Sigmoid colon (tissue), 7 donors: Measurements from ENCODE around the gene FUT3. TPM values are rescaled to one million over a fixed set of nuclear protein-coding genes. Genes with fewer than 3 reads are reported as not detected.

Experiments used
- DNase-seq: peaks from one replicate; pipeline ENCODE4 v3.0.0-alpha.2; 2019
- H3K27ac ChIP-seq, 4 donors: fragments of 200-600 bp; sonication (generic); one replicate each; pipeline ENCODE4 v1.5.1; 2016 to 2019; ENCODE audit warnings: mild to moderate bottlenecking in 1 of 4
- H3K27me3 ChIP-seq, 3 donors: fragments of 200-600 bp; sonication (generic); one replicate each; pipeline ENCODE4 v1.5.1; 2019; ENCODE audit warnings: mild to moderate bottlenecking in 1 of 3
- H3K36me3 ChIP-seq, 4 donors: fragments of 200-600 bp; sonication (generic); one replicate each; pipeline ENCODE4 v1.5.1; 2016 to 2019
- H3K4me1 ChIP-seq, 4 donors: fragments of 200-600 bp; sonication (generic); one replicate each; pipeline ENCODE4 v1.5.1; 2017 to 2019
- H3K4me3 ChIP-seq, 4 donors: fragments of 200-600 bp; sonication (generic); one replicate each; pipeline ENCODE4 v1.5.1; 2017 to 2019; ENCODE audit warnings: mild to moderate bottlenecking in 2 of 4, moderate library complexity in 1 of 4
- H3K9me3 ChIP-seq, 4 donors: fragments of 200-600 bp in 3 of 4; sonication (generic) in 3 of 4; one replicate each; pipeline versions ENCODE4 v1.5.1 to v1.6.1; 2013 to 2019
- EP300 ChIP-seq, 4 donors: sonication (generic); formaldehyde crosslinking; IDR thresholded peaks; one replicate each; pipeline ENCODE4 v1.6.1; 2017; ENCODE audit warnings: antibody characterized with exemption in 4 of 4
- POLR2A ChIP-seq, 2 donors: fragments of 450-650 bp; IDR thresholded peaks; one replicate each; pipeline ENCODE4 v1.6.1; 2016; ENCODE audit warnings: antibody characterized with exemption in 2 of 2, mild to moderate bottlenecking in 2 of 2, moderate library complexity in 2 of 2
- POLR2AphosphoS5 ChIP-seq, 4 donors: sonication (generic); formaldehyde crosslinking; IDR thresholded peaks; one replicate each; pipeline ENCODE4 v1.6.1; 2017; ENCODE audit warnings: antibody characterized with exemption in 4 of 4
- WGBS, 2 donors: extraction: QIAGEN DNeasy Blood & Tissue Kit; methylation state at CpG; one replicate each; pipeline ENCODE4 v1.1.7; 2013; 5-methylcytosine and 5-hydroxymethylcytosine counted together
- intact Hi-C: fragments of 100-400 bp; cut with DNase I; formaldehyde crosslinking; loops from one replicate; pipeline ENCODE4 v1.15.1; 2023
- polyA plus RNA-seq, 3 donors: library from polyadenylated mRNA; stranded (reverse); fragments of 200-250 nt; gene quantifications; one replicate each; pipeline ENCODE4 v1.2.3, GENCODE V29; 2013
- total RNA-seq, 4 donors: library from RNA; depleted of rRNA; stranded (reverse); fragments of >200 nt; gene quantifications; one replicate each; pipeline ENCODE4 v1.1.0, GENCODE V29; 2016
- TF ChIP-seq, protein P1 (sequence below), 4 experiments: fragments of 450-650 bp in 3 of 4; fragments of 200-600 bp in 1 of 4; IDR thresholded peaks; one replicate each; pipeline ENCODE4 v1.5.1; 2016 to 2019; ENCODE audit warnings: antibody characterized with exemption in 4 of 4, mild to moderate bottlenecking in 3 of 4, moderate library complexity in 2 of 4
- donor health status: healthy with polysubstance abuse.
- donor health status: Bipolar disorder and iron deficiency.
- donor health status: healthy.

FUT3 gene
- total and polyA plus RNA-seq, 7 donors, result 0.83 to 168 (median 29.5) TPM; not detected in 3

DNA sequence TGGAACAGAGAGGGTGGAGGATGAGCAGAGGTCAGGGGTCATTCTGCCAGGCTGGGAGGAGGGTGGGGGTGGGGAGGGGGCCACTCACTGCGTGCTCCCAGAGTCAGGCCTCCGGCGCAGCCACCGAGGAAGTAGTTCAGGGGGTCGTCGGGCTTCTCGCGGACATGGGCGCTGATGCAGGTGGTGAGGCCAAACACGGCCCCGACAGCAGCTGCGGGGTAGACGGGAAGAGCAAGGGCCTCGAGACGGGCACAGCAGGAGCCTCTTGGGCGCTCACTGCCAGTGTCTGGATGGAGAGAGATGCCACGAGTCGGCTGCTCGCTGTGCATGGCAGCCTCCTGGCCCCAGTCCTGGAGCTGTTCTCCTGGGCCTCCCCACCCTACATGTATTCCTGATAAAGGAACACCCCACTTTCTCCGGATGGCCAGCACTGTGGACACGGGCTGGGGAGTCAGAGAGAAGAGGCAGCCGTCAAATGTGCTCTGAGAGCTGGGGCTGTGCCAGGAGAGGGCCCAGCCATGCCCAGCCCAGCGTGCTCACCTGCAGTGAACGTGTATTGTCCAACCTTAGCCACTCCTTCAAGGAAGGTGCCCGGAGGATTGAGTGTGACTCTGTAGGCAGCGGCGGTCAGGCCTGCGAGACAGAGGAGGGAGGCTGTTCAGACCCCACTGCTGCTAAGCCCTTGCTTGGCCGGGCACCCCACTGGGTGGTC lies 45.3 kb upstream of the FUT3 start:
- intact Hi-C loops, result no loop called here
- Histone ChIP-seq H3K9me3 (no peaks in the 10 kb centered on the region), H3K27me3 (no peaks in the 10 kb centered on the region), H3K36me3 (peaks cover 6 to 44% (median 12%) of the 10 kb centered on the region in 4 donors), H3K4me1 (peaks cover 0 to 16% (median 12%) of the 10 kb centered on the region in 4 donors), H3K27ac (no peak overlapping the region), H3K4me3 (no peak overlapping the region)
- DNase-seq, result no peak
- WGBS, 2 donors, result 84 to 91% methylated on average over 29 of the region's 29 CpGs
- TF ChIP-seq EP300 (IDR thresholded peaks at IDR 0.05) (no peak), POLR2AphosphoS5 (IDR thresholded peaks at IDR 0.05) (no peak), POLR2A (IDR thresholded peaks at IDR 0.05) (no peak)
- TF ChIP-seq, protein P1, sequence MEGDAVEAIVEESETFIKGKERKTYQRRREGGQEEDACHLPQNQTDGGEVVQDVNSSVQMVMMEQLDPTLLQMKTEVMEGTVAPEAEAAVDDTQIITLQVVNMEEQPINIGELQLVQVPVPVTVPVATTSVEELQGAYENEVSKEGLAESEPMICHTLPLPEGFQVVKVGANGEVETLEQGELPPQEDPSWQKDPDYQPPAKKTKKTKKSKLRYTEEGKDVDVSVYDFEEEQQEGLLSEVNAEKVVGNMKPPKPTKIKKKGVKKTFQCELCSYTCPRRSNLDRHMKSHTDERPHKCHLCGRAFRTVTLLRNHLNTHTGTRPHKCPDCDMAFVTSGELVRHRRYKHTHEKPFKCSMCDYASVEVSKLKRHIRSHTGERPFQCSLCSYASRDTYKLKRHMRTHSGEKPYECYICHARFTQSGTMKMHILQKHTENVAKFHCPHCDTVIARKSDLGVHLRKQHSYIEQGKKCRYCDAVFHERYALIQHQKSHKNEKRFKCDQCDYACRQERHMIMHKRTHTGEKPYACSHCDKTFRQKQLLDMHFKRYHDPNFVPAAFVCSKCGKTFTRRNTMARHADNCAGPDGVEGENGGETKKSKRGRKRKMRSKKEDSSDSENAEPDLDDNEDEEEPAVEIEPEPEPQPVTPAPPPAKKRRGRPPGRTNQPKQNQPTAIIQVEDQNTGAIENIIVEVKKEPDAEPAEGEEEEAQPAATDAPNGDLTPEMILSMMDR (IDR thresholded peaks at IDR 0.05), result no peak

DNA sequence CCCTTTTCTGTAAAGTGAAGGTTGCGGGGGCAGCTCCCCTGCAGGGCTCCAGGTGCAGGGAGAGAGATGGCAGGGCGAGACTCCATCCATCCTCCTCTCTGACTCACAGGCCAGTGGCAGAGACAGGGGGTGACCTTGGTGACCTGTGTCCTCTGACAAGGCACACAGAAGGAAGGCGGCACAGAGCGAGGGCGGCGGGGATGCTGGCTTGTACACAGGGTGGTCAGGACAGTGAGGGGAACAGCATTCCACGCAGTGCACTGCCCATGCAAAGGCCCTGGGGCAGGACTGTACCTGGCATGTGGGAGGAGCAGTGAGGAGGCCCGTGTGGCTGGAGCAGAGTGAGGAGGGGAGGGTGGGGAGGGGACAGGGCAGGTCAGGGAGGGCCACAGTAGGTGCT lies 44.6 kb upstream of the FUT3 start:
- no peak overlapping the region for H3K27ac ChIP-seq
- DNase-seq, result no peak
- H3K4me3 ChIP-seq, result no peak overlapping the region
- H3K27me3 ChIP-seq, result no peaks in the 10 kb centered on the region
- H3K36me3 ChIP-seq, result peaks cover 6 to 37% (median 12%) of the 10 kb centered on the region in 4 donors
- no peaks in the 10 kb centered on the region for H3K9me3 ChIP-seq
- TF ChIP-seq POLR2AphosphoS5 (IDR thresholded peaks at IDR 0.05) (no peak), EP300 (IDR thresholded peaks at IDR 0.05) (no peak), POLR2A (IDR thresholded peaks at IDR 0.05) (no peak)
- TF ChIP-seq, protein P1 (IDR thresholded peaks at IDR 0.05), result no peak
- peaks cover 0 to 22% (median 18%) of the 10 kb centered on the region in 4 donors for H3K4me1 ChIP-seq
- 88 to 90% methylated on average over 8 of the region's 8 CpGs for WGBS, 2 donors
- intact Hi-C loops, result no loop called here

DNA sequence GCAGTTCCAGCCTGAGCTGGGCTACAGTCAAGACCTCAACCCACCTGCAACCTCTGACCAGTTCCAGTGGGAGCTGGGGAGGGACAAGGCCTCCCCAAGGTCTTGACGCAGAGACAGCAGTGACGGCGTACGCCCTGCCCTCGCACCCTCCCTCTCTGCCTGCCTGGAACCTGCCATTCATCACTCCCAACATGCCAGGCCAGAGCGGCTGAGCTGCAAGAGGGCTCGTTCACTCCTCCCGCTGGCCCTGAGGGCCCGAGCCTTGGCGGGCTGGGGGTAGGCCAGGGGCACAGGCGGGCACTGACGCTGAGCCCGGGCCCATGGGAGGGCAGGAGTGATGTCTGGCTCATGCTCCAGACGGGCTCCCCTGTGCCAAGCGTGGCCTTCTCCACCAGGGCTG lies 44.2 kb upstream of the FUT3 start:
- Histone ChIP-seq H3K36me3 (peaks cover 6 to 35% (median 12%) of the 10 kb centered on the region in 4 donors), H3K9me3 (no peaks in the 10 kb centered on the region), H3K27me3 (no peaks in the 10 kb centered on the region), H3K4me3 (no peak overlapping the region), H3K4me1 (peaks cover 0 to 27% (median 23%) of the 10 kb centered on the region in 4 donors), H3K27ac (no peak overlapping the region)
- no peak for TF ChIP-seq EP300 (IDR thresholded peaks at IDR 0.05)
- no peak for TF ChIP-seq POLR2A (IDR thresholded peaks at IDR 0.05)
- TF ChIP-seq, protein P1 (IDR thresholded peaks at IDR 0.05), result no peak
- no peak for TF ChIP-seq POLR2AphosphoS5 (IDR thresholded peaks at IDR 0.05)
- DNase-seq, result no peak
- intact Hi-C loops, result no loop called here
- 79 to 87% methylated on average over 15 of the region's 15 CpGs for WGBS, 2 donors

DNA sequence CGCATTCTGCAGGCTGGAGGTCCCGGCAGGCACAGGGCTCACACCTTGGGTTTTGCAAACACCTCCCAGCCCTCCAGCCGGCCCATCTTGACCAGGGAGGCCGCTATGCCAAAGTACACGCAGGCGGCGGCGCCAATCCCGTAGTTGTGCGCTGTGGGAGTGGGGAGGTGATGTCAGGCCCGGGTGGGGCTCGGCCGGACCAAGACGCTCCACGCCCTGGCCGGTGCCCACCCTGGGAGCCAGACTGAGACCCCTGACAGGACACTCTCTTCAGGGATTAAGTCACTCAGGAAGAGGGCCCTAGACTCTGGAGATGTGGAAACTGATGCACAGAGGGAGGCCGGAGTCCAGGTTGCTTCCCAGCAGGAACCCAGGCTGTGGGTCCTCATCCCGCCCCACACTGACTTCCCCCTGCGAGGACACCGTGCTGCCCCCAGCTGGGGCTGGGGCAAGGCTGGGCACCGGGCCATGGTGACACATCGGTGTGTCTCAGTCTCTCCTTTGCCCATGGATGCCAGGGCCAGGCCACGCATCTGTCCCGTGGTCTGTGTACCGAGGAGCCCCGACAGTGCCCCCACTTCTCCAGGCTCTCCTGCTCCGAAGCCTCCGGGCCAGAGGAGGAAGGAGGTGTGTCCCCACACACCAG lies 43.6 kb upstream of the FUT3 start:
- no peak overlapping the region for H3K4me3 ChIP-seq
- no peaks in the 10 kb centered on the region for H3K9me3 ChIP-seq
- WGBS, 2 donors, result 85 to 92% methylated on average over 28 of the region's 28 CpGs
- no peak overlapping the region for H3K27ac ChIP-seq
- peaks cover 6 to 30% (median 12%) of the 10 kb centered on the region in 4 donors for H3K36me3 ChIP-seq
- TF ChIP-seq POLR2AphosphoS5 (IDR thresholded peaks at IDR 0.05) (no peak), POLR2A (IDR thresholded peaks at IDR 0.05) (no peak), EP300 (IDR thresholded peaks at IDR 0.05) (no peak)
- TF ChIP-seq, protein P1 (IDR thresholded peaks at IDR 0.05), result no peak
- peaks cover 0 to 33% (median 29%) of the 10 kb centered on the region in 4 donors for H3K4me1 ChIP-seq
- intact Hi-C loops, result no loop called here
- no peak for DNase-seq
- no peaks in the 10 kb centered on the region for H3K27me3 ChIP-seq
